ENCODE data around the gene GALNT16.
"Not testable (repeated sequence)": the region's sequence is repeated elsewhere in the genome, so short reads cannot be mapped to it uniquely, and the experiment has no call there.

GALNT16 gene

GRCh38 chr14:69260861-69261564 lies 1.1 kb downstream of the GALNT16 start:
- peak; percentile 44 for DNase-seq

DNA sequence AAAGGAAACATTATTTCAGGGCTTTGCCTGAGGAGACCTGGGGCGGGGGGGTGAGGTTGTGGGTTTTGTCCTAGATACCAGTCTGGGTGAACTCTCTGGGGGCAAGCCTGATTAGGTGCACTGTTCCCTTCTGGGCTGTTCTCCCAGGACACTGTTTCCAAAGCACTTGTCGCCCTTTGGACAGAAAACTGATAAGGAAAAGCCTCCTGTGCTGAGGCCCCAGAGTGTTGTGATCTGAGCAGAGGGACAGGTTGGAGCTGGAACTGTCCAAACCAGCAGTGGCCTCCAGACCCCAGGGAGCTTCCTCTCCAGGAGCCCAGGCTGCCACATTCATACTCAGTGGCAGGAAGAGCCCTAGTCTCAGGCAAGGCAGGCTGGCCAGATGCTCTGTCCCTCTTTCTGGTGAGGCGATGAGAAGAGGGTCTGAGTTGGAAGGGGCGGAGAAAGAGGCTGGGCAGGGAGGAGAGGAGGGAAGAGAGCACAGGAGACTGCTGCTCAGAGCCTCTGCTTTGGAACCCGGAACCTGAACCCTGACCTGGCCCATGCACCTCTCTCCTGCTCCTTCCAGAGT lies 1.9 kb downstream of the GALNT16 start:
- DNase-seq, result no peak

DNA sequence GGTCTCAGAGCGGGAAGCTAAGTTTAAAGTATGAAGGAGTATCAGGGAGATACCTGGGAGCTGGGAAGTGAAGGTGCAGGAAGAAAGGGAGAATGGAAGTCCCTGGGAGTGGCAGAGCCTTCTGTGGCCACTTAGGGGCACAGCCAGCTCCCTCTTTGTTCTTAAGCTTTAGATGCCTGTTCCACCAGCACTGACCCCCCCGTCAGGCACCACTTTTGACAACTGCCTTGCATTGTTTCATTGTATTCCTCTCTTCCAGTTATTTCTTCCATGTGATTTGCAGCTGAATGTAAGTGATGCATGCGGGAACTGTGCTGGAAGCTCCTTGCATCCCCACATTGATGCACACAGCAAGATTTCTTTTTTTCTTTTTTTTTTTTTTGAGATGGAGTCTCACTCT lies 2.6 kb downstream of the GALNT16 start:
- no peak for DNase-seq

DNA sequence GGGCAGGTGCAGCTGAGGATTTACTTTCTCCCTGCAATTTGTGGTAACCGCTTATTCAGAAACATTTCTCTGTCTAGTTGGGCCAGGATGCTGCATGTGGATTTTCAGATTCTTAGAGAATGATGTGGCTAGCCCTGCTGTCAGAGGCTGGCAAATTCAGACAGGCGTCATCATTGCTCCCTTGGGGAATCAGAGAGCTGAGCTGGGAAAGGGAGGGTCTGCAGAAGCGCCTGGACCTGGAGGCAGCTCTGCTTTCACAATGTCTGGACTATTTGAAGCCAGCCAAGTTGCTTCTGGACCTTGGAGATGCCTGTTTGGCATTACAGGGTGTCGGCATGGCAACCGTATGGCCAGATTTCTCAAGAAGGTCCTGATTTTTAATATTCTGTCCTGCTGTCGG lies 3.4 kb downstream of the GALNT16 start:
- no peak for DNase-seq

DNA sequence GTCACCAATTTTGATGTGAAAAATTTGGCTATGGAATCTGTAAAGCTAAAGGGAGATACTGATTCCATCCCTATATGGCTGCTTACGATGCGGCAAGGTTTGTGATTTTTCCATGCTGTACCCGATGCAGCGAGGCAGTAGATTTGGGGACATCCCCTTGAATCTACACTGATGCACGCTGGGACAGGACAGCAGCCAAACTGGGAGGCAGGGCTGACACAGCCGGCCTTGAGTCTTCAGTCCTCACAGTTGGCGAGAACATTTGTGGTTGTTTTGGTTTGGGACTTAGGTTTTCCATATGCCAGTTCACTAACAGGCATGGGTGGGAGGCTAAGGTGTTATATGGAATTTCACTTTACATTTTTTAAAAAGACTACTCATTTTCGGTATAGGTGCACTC lies 3.8 kb downstream of the GALNT16 start:
- no peak for DNase-seq

GRCh38 chr14:69266572-69267345 lies 6.8 kb downstream of the GALNT16 start:
- DNase-seq, result no peak

DNA sequence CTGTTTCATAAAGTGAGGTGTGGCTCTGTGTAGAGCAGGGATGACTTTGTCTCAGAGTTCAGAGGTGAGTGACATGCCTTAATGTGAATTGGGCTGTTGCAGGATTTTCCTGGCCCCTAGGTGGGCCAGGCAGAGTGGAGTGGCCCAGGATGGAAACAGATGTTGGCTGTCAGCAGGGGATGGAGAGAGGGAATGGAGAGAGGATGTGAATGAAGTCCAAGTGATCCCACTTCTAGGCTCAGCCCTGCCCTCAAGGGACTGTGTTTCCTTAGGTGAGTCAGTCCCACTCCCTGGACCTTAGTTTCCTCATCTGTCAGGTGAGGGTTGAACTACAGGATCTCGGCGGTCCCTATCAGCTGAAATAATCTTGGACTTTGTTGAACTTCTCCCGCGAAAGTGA lies 7.5 kb downstream of the GALNT16 start:
- DNase-seq, result no peak

DNA sequence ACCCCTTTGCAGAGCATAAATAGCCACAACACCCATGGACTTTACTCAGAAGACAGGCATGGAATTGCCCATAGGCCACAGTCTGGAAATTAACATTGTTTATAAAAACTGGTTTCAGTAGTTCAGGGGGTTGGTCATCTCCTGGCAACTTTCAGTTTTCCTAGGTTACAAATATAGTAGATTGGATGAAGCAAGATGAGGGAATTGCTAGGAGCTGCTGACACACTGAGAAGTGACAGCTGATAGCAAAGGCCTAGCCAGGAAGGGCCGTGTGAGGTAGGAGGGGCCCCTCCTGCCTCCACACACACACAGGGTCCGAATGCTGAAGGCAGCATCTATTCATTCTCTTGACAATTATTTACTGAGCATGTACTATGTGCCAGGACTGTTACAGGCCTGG lies 8.3 kb downstream of the GALNT16 start:
- no peak for DNase-seq

- no peak for DNase-seq
Measured at GRCh38 chr14:69268763-69269162, 8.8 kb downstream of the GALNT16 start.

DNA sequence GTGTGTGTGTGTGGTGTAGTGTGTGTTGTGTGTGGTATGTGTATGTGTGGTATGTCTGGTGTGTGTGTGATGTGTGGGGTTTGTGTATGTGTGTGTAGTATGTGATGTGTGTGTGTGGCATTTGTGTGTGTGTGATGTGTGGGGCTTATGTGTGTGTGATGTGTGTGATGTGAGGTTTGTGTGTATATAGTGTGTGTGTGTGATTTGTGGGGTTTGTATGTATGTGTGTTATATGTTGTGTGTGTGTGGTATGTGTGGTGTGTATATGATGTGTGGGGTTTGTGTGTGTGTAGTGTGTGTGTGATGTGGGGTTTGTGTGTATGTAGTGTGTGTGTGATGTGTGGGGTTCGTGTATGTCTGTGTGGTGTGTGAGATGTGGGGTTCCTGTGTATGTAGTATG lies 9.4 kb downstream of the GALNT16 start:
- DNase-seq, result no peak

DNA sequence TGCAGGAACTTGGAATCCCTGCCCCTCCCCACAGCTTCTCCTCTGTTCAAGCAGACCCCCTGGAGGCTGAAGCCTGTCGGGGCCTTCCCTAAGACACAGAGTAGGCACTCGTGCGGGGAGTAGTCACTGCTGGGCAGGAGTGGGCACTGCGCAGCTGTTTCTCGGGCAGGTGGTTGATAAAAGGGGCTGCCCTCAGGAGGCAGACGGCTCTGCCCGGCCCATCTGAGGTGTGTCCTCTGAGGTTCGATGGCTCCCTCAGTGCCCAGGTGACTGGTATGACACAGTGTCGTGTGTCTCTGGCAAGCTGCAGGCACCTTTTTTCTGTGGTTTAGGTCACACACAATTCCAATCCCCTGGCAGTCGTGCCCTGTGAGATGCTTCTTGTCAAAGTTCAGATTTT lies 10.1 kb downstream of the GALNT16 start:
- no peak for DNase-seq

DNA sequence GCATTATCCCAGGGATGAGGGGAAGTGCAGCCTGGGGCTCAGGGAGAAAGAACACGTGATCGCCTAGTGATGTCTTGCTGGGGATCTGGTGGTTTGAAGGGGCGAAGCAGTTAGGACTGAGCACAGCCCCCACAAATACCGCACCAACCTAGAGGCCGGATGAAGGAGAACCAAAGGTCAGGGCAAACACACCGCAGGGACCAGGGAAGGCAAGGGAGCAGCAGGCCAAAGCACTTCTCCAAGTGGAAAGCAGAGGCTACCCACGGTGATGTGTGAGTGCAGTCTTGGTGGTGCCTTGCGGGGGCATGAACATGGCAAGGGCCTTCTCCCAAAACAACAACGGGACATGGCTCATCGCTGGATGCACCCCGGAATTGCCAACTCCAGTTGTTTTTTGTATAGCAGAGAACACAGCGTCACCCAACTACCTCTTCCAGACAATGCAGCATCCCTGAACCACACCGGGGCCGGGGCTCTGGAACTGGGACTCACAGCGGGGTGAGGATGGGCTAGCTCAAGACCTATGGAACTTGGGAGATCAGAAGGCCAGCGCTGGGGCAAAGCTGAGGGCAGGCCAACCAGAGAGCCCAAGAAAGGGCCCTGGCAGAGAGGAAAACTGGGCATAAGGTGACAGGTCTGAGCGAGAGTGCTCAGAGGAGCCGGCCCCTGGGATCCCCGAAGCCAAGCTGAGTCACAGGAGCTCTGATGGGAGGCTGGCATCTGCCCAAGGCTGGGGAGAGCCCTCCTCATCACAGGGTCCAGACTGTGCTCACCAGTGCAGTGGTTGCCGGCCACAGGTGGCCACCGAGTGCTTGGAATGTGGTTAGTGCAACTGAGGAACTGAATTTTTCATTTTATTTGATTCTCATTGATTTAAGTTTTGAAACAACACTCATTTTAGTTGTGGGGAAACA lies 11.1 kb downstream of the GALNT16 start:
- DNase-seq, result no peak

GRCh38 chr14:69274321-69274720 lies 14.4 kb downstream of the GALNT16 start:
- no peak for DNase-seq

DNA sequence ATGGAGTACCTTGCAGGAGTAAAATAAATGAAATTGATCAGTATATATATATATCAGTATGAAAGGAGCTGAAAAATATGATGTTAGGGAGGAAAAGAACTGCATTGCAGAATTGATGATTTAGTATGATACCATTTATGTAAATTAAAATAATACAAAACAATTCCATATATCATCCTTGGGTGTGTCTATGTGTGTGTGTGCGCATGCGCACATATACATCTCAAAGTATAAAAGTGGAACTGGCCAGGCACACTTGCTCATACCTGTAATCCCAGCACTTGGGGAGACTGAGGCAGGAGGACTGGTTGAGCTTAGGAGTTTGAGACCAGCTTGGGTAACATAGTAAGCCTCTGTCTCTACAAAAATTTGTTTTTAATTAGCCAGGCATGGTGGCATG lies 15.4 kb downstream of the GALNT16 start:
- no peak for DNase-seq

- not testable (repeated sequence) for DNase-seq
Measured at GRCh38 chr14:69277356-69277755, 17.4 kb downstream of the GALNT16 start.

DNA sequence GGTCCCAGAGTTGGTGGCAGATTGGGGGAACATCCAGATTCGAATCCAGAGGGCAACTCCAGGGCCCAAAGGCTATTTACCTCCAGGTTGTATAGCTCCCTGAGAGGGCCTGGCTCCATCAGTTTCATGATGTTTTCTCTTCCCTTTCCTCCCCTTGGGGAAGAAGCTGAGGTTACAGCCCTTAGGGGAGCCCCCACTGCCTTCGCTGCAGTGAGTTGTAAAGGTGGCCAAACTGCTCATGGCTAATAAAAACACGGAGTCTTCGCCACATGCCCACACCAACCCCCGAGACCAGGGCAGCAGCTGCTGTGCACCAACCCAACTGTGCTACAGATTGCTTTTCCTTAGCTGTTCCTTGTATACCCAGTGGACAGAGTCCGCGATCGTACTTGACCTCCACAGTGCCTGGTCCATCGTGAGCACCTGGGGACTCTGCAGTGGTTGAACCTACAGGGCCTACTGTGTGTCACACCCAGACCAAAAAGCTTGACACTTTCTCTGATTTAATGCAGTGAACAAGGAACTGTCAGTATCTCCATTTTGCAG lies 20.9 kb downstream of the GALNT16 start:
- no peak for DNase-seq

GRCh38 chr14:69281450-69282169 lies 21.7 kb downstream of the GALNT16 start:
- no peak for DNase-seq

GRCh38 chr14:69282448-69282847 lies 22.5 kb downstream of the GALNT16 start:
- no peak for DNase-seq

GRCh38 chr14:69284170-69284569 lies 24.2 kb downstream of the GALNT16 start:
- DNase-seq, result no peak

GRCh38 chr14:69285661-69286255 lies 25.8 kb downstream of the GALNT16 start:
- no peak for DNase-seq

- DNase-seq, result no peak
Measured at GRCh38 chr14:69287098-69288010, 27.4 kb downstream of the GALNT16 start.

Measured in NCI-H146 (cell line).